NT2/D1 (cell line): Measurements from ENCODE around the gene SCAPER.

ENCODE experiments used
- YY1 ChIP-seq: IDR thresholded peaks from 2 replicates; pipeline ENCODE4 v1.6.1; 2011; ENCODE audit not compliant: insufficient read length, insufficient read depth
- ZNF274 ChIP-seq: IDR thresholded peaks from 2 replicates; pipeline ENCODE4 v1.6.1; 2011; ENCODE audit warnings: mild to moderate bottlenecking, low read depth, low read length

- TF ChIP-seq YY1 (no peak), ZNF274 (no peak)
Measured at GRCh38 chr15:76311100-76311953, 593.8 kb downstream of the SCAPER start, which contains the start of gene ETFA.
